ENCODE data around the gene ARRB2.

Gene ARRB2

GRCh38 chr17:4672055-4672630 is 38.3 kb upstream of the ARRB2 start:
- no peak for TF ChIP-seq CTCF (IDR thresholded peaks at IDR 0.05; ENCODE audit: low read depth, low read length)
- in situ Hi-C loops (cut with HindIII; ENCODE audit: low sequenced_read_pairs): no loop called here
- no peak for DNase-seq (ENCODE audit: low read depth, low spot score)
- H3K4me3 ChIP-seq (ENCODE audit: low read depth, low read length): no peak overlapping the region

GRCh38 chr17:4672751-4673150 is 37.7 kb upstream of the ARRB2 start:
- no peak for DNase-seq (ENCODE audit: low read depth, low spot score)
- in situ Hi-C loops (cut with HindIII; ENCODE audit: low sequenced_read_pairs): no loop called here
- TF ChIP-seq CTCF (IDR thresholded peaks at IDR 0.05; ENCODE audit: low read depth, low read length): no peak
- H3K4me3 ChIP-seq (ENCODE audit: low read depth, low read length): no peak overlapping the region

- no peak overlapping the region for H3K4me3 ChIP-seq (ENCODE audit: low read depth, low read length)
- in situ Hi-C loops (cut with HindIII; ENCODE audit: low sequenced_read_pairs): no loop called here
- DNase-seq (ENCODE audit: low read depth, low spot score): no peak
- TF ChIP-seq CTCF (IDR thresholded peaks at IDR 0.05; ENCODE audit: low read depth, low read length): no peak
Observed at GRCh38 chr17:4673169-4673568, 37.3 kb upstream of the ARRB2 start.

- H3K4me3 ChIP-seq (ENCODE audit: low read depth, low read length): no peak overlapping the region
- no peak for TF ChIP-seq CTCF (IDR thresholded peaks at IDR 0.05; ENCODE audit: low read depth, low read length)
- in situ Hi-C loops (cut with HindIII; ENCODE audit: low sequenced_read_pairs): no loop called here
- no peak for DNase-seq (ENCODE audit: low read depth, low spot score)
Observed at GRCh38 chr17:4673986-4674684, 36.3 kb upstream of the ARRB2 start.

- H3K4me3 ChIP-seq (ENCODE audit: low read depth, low read length): no peak overlapping the region
- DNase-seq (ENCODE audit: low read depth, low spot score): no peak
- TF ChIP-seq CTCF (IDR thresholded peaks at IDR 0.05; ENCODE audit: low read depth, low read length): no peak
- in situ Hi-C loops (cut with HindIII; ENCODE audit: low sequenced_read_pairs): no loop called here
Observed at GRCh38 chr17:4674685-4674998, 35.8 kb upstream of the ARRB2 start.

GRCh38 chr17:4675791-4676190 is 34.6 kb upstream of the ARRB2 start:
- DNase-seq (ENCODE audit: low read depth, low spot score): no peak
- in situ Hi-C loops (cut with HindIII; ENCODE audit: low sequenced_read_pairs): no loop called here
- no peak for TF ChIP-seq CTCF (IDR thresholded peaks at IDR 0.05; ENCODE audit: low read depth, low read length)
- no peak overlapping the region for H3K4me3 ChIP-seq (ENCODE audit: low read depth, low read length)

Data from astrocyte of the spinal cord (primary cell).